ELR (cell line): Measurements from ENCODE around the gene LDLRAD2.

ENCODE experiments used
- DNase-seq: peaks from one replicate; pipeline ENCODE4 v3.0.0-alpha.2; 2015; ENCODE audit warnings: low read depth

LDLRAD2 gene

DNA sequence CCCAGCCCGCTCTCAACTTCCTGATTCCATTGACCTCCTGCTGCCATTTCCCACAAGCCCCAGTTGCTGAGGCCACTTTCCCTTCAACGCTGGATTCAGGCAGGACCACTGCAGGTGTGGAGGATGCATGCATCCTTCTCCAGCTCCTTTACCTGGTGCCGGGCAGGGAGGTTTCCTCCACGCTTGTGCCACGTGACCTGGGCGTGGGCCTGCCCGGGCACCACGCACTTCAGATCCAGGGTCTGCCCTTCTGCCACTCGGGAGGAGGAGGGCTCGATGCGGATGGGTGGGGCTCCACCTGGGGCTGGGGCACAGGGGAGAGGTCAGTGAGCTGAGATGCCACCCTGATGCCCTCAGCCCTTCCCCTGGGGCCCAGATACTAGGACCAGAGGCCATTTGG lies 31.9 kb downstream of the LDLRAD2 start:
- no peak for DNase-seq

DNA sequence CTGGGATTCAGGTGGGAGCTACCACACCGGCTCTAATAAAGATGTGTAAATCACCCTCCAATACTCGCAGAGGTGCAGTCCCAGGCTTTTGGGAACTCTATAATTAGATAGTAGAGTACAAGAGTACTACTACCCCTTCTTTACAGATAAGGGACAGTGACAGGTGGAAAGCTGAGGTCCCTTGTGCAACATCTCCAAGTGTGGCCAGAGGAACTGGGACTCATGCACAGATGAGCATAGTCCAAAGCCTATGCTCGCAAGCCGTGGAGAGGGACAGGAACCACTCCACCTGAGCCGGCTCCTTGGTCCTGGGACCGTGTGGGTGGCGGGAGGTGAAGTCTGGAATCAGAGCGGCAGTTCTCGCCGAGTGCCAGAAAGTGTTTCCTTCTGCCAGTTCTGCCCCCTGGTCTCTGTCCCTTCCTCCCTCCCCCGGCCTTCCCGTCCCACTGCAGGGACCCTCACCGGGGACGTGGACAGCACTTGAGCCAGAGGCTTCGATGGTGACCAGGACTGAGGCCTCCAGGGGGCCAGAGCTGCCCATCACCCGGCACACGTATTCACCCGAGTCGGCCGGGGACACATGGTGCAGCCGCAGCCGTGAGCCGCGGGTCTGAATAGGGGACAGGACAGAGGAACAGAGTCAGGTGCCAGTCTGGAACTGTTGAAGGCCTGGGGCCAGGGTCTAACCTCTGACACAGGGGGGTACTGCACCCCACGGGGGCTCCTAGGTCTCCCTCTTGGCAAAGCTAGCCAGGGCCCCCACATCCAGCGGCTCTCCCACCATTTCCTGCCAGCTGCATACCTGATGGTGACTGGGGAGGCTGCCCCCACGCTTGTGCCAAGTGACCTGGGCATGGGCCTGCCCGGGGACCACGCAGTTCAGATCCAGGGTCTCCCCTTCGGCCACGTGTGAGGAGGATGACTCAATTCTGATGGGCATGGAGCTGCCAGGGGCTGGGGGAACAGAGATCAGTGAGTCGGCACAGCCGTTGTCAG lies 33.9 kb downstream of the LDLRAD2 start:
- no peak for DNase-seq

DNA sequence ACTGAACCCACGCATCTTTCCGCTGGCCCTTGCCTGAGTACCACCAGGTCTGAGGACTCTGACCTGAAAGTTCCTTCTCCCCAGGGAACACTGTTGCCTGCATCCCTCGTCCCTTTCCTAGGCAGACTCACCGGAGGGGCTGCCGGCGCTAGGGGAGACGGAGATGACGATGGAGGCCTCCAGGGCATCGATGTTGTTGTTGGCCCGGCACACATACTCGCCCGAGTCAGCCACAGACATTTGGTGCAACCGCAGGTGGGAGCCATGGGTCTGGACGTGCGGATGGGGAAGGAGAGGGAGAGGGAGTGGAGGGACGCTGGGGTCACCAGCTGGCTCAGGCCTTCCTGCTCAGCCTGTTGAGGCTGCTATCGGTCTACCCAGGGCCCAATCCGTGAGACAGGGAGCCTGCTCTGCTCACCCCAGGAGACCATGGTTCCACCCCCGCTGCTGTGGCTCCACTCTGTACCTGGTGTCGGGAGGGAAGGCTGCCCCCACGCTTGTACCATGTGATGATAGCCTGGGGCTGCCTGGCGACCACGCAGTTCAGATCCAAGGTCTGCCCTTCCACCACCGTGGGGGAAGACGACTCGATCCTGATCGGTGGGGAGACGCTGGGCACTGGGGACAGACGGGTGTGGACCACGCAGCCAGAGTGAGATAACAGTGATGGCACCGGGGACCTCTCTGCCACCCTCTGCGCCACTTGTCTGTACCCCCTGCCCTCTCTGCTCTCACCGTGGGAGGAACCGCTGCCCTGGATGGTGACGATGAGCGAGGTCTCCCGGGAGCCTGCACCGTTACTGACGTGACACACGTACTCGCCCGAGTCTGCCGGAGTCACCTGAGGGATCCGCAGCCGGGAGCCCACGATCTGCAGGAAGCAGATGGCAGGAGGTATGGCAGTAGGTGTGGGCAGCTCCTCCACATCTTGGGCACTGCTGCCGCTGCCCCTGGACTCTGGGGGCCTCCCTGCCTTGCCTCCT lies 35.4 kb downstream of the LDLRAD2 start:
- DNase-seq, result no peak

DNA sequence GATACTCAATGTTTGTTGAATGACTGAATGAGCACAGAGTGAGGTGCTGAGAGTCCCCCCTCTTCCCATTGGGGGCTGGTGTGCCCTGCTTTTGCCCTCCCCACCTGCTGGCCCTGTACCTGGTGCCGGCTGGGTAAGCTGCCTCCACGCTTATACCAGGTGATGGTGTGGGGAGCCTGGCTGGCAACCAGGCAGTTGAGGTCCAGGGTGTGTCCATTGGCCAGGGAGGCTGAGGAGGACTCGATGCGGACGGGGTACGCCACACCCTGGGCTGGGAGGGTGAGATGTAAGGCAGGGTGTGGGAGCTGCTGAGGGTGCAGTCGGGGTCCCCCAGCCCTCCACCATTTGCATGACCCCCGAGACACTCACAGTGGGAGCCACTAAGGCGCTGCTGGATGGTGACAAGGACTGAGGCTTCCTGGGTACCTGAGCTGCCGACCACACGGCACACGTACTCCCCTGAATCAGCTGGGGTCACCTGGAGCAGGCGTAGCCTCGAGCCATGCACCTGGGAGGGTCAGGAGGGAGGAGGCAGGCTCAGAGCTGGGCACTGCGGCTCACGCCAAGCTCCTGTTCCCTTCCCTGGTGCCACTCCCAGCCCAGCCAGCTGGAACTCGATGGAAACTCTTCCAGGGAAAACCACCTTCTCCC lies 36.6 kb downstream of the LDLRAD2 start:
- DNase-seq, result no peak

DNA sequence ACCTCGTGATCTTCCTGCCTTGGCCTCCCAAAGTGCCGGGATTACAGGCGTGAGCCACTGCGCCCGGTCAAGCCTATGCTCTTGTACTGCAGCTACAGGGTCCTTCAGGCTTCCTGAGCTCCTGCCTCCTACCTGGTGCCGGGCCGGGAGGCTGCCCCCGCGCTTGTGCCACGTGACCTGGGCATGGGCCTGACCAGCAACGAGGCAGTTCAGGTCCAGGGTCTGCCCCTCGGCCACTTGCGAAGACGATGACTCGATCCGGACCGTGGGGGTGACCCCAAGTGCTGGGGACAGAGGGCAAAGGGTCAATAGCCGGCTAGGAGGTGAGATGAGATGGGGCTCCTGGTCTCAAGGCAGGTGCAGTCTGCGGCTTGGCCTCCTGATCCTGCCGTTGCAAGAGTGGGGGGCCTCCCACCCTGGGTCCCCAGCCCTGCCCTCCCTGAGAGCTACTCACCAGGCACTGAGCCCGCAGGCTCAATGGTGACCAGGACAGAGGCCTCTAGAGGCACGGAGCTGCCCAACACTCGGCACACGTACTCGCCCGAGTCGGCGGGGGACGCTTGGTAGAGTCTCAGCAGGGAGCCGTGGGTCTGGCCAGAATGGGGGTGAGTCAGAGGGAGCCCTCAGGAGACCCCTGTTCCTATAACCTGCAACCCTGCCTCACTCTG lies 38.0 kb downstream of the LDLRAD2 start:
- no peak for DNase-seq

DNA sequence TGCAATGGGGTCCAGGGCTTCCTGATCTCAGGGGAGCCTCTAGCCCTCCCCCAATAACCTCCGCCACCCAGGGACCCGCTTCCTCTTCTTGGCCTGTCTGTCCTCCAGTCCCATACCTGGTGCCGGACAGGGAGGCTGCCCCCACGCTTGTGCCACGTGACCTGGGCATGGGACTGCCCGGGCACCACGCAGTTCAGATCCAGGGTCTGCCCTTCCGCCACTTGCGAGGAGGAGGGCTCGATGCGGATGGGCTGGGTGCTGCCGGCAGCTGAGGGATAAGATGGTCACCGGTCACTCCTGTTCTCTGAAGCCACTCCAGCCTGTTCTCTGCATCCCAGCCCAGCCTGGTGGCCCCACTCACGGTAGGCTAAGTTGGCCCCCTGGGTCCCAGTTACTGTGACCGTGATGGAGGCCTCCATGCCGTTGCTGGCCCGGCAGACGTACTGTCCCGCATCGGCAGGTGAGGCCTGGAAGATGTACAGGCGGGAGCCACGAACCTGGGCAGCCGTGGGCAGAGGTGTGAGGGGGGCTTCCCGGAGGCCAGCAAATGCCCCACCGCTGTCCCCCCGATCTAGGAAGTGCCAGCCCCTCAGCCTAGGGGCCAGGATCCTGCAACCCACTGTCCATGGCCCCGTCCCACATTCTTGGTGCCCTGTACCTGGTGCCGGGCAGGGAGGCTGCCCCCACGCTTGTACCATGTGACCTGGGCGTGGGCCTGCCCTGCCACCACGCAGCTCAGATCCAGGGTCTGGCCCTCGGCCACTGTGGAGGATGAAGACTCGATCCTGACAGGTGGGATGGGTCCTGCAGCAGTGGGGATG lies 39.6 kb downstream of the LDLRAD2 start:
- DNase-seq, result no peak

DNA sequence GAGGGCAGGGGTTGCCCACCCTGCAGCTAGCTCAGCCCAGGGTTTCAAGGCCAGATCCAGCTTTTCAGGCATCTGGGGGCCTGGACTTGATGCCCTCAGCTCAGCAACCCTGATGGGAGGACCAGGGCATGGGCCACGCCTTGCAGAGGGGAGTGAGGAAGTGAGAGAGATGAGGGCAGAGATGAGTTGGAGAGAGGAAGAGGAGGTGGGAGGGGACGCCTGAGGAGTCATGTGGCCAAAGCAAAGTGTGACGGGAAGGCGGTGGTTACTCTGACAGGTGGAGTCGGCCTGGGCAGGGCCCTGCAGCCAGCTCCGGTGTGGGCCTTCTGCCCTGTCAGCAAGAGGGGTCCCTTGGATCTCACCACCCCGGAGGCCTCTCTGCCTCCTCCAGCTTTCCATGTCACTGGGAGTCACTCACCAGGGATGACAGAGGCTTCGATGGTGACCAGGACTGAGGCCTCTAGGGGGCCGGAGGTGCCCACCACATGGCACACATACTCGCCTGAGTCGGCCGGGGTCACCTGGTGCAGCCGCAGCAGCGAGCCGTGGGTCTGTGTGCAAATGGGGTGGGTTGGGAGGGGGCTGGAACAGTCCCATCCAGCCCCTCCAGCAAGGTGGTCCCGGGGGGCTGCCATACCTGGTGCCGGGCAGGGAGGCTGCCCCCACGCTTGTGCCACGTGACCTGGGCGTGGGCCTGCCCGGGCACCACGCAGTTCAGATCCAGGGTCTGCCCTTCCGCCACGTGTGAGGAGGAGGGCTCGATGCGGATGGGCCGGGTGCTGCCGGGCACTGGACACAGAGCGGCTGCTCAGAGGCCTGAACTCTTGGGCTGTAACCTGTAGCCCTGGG lies 40.4 kb downstream of the LDLRAD2 start:
- no peak for DNase-seq

DNA sequence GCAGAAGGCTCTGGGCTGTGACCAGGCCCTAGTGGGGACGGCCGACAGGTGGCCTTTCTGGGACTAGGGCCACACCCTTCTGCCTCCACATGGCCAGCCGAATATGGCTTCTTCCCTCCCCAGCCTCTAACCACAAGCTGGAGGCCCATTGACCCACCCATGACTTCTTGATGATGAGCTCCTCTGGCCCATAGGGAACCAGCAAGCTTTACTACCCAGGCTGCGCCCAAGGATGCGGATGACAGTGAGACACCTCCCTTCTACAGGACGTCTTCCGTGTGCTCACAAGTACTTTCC lies 41.0 kb downstream of the LDLRAD2 start:
- no peak for DNase-seq

DNA sequence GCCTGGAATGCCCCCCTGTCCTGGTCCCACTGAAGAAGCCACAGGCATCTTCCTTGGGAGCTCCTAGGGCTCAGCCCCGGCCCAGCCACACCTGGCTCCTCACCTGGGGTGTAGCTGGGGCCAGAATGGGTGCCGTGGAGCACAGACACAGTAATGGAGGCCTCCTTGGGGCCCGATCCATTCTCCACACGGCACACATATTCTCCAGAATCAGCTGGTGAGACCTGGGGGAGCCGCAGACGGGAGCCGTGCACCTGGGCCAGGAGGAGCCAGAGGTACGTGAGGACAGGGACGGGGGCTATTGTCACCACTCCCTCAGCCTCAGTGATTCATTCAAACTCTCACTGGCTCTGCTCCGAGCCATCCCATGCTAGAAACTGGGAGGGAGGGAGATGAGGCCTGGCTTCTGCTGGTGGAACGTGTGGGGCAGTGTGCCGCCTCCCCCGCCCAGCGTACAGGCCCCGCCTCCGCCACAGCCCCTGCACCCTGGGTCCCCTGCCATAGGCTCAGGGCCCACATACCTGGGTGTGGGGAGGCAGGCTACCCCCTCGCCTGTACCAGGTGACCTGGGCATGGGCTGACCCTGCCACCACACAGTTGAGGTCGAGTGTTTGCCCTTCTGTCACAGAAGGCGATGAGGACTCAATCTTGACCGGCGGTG lies 42.2 kb downstream of the LDLRAD2 start:
- no peak for DNase-seq

DNA sequence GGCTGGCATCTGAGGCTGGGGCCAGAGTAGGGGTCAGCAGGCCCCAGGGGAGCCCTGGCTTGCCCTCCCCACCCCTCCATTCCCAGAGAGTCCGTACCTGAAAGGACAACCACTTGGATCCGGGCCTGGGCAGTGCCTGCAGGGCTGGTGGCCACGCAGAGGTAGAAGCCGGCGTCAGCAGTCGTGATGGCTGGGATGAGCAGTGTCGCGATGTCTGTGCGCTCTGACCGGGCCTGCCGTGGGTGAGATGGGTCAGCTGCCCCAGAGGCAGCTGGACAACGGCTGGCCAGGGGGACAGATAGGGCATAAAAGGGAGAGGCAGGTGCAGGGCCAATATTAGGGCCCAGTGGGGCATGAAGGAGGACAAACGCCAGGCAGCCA lies 42.7 kb downstream of the LDLRAD2 start:
- DNase-seq, result no peak

DNA sequence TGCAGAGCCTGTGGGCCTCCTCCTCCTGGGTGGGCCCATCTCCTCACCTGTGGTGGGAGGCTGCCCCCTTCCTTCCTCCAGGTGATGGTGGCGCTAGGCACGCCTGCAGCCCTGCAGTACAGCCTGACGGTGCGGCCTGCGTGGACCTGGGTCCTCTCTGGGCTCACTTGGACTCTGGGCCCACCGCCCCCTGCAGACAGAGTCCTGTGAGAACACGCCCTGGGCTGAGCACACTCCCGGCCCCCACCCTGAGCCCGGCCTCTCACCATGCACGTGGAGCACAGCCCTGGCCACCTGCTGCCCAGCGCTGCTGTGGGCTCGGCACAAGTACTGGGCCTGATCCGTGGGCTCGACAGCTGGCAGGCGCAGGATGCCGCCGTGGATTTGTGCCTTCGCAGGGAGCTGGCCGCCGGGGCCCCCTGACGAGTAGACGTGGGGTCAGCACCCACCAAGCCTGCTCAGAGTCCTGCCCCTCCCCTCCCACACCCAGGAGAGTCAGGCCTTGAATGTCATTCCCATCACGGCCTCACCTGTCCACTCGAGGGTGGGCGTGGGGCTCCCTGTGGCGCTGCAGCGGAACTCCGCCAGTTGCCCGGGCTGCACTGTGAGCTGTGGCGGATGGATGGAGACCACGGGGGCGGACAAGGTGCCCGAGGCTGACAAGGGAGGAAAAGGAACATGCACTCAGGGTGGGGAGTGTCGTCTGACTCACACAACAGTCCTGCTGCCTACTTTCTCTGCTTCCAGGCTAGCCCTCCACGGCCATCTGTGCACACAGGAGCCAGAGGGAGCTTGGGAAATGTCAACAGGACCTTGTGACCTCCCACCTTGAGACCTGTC lies 43.4 kb downstream of the LDLRAD2 start:
- DNase-seq, result no peak

DNA sequence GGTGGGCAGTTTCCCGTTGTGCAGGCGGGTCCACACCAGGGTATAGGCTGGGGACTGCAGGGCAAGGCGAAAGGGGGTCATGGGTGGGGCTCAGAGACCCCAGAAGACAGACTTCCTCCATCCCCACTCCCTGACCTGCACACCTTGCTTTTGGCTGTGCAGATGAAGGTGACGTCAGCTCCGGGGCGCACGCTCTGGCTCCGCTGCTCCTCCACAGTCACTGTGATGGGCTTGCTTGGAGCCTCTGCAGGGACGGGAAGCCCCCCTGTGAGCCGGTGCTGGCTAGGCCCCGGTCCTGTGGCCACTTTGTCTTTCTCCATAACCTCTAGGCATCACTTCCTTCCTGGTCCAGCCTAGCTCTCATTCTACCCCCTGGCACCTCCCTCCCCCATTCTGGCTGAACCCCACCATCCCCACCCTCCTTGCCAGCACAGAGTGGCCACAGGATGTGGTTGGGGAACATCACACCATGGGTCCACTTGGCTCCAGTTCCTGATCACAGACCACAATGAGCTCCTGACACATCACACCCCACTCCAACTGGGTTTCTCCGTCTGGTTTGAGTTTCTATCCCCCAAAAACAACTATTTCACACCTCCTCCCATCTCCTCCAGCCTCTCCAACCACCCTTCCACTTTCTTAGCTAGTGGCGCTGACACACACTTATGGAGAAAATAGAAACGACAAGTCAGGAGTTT lies 45.2 kb downstream of the LDLRAD2 start:
- DNase-seq, result peak; percentile 34

DNA sequence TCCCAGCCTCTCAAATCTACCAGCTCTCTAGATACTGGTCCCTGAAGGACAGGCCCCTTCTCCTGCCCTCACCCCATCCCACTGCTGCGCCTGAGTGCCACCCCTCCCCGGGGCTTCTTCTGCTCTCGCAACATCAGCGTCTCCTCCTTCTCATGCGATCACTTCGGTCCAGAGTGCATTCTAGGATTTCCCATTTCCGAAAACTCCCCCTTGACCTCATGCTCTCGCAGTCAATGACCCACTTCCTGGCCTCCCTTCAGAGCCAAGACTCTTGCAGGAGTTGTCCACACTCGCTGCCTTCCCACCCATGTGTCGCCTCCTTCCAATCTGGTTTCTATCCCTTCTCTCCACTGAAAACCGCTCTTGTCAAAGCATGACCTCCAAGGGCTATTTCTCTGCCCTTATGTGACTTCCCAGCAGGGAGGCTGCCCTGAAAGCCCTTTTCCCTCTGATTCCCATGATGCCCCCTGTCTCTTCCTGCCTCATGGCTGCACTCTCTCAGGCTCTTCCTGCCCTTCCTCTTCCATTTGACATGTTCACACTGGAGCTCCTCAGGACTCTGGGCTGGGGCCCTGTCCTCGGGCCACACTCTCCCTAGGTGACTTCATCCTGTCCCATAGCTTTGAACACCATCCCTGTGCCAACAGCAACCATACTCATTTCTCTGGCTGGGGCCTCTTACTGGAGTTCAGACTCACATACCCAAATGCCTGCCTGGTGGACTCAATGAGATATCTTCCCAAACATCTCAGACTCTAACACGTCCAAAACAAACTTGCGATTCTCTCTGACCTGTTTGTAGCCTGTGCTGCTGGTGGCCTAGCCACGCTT lies 46.0 kb downstream of the LDLRAD2 start:
- DNase-seq, result no peak

DNA sequence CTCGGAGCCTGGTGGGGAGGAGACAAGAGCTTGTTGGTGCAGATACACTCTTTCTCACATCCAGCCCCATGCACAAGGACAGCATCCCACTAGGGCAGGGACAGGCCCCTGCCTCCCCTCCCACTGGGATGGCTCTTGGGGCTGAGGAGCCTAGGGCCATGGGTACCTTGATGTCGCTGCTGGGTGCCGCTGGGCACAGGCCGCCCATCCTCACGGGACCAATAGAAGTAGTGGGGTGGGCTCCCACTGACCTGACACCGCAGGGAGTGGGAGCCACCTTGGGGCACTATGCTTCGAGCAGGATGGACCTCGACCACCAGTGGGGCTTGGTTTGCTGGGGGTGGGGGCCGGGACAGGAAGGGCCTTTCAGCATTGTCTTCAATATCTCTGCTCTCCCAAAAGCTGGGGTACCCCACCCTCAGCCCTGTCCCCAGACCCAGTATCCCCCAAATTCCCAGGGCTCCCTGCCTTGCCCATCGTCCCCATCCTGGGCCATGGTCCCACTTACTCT lies 47.7 kb downstream of the LDLRAD2 start:
- no peak for DNase-seq

DNA sequence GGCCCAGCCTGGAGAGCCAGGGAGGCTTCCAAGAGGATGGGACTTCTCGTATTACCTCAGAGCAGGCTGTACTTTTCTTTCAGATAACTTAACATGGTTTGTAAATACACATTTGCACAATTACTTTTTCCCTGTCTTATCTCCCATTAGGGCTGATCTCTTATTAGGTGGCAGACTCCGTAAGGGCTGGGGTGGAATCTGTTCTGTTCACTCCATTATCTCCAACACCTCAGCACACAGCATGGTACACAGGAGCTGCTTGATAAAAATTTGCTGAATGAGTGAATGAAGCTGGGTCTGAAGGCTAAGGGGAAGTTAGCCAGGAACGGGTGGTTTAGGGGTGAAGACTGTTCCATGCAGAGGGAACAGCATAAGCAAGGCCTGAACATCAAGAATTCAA lies 48.9 kb downstream of the LDLRAD2 start:
- no peak for DNase-seq

DNA sequence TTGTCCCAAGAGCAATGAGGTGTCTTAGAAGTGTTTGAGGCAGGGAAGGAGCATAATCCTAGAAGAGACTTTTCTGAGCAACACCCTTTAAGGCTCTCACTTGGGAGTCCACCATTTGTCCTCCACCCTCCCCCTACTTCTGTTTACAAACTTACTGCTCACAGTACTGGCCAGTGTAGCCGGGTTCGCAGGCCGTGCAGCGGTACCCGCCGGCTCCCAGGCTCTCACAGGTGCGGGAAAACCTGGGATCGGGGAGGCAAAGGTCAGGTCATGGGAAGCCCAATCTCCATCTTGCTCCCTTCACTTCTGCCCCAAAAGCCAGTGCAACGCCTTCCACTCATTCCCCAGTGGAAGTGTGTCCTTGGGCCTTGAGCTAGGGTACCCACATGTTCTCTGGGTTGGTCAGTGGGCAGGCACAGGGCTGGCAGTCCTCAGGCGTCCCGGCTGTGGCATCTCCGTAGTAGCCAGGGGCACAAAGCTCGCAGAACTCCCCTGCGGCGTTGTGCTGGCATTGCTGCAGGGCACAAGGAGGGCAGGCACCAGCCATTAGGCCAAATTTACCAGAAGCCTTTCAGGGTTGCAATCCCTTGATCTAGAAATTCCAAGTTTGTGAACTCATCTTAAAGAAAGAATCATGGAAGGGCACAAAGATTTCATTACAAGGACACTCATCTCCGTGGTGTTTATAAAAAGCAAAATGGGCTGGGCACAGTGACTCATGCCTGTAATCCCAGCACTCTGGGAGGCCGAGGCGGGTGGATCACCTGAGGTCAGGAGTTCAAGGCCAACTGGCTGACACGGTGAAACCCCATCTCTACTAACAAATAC lies 49.8 kb downstream of the LDLRAD2 start:
- DNase-seq, result peak; percentile 83
